Embryonic facial prominence (tissue), 1 donor: ENCODE results near the gene PLCD1.
"Not testable (repeated sequence)": the region's sequence is repeated elsewhere in the genome, so short reads cannot be mapped to it uniquely, and the experiment has no call there.

Experiments
- DNase-seq: peaks from one replicate; pipeline ENCODE4 v3.0.0-alpha.2; 2016; ENCODE audit errors: extremely low spot score

Gene PLCD1

GRCh38 chr3:38036906-38037305, 7.5 kb upstream of the PLCD1 start:
- DNase-seq = no peak

- DNase-seq = no peak
These were observed 6.8 kb upstream of the PLCD1 start for GRCh38 chr3:38036286-38036685.

- DNase-seq = not testable (repeated sequence)
These were observed 4.9 kb upstream of the PLCD1 start for GRCh38 chr3:38034335-38034734.

GRCh38 chr3:38033586-38033985, 4.1 kb upstream of the PLCD1 start:
- not testable (repeated sequence) for DNase-seq

GRCh38 chr3:38032328-38032865, 3.0 kb upstream of the PLCD1 start:
- no peak for DNase-seq

- DNase-seq = no peak
These were observed 1.9 kb upstream of the PLCD1 start for GRCh38 chr3:38031022-38031994.

- DNase-seq = no peak
These were observed 932 bp upstream of the PLCD1 start for GRCh38 chr3:38030126-38031021.

GRCh38 chr3:38028621-38029361, 651 bp downstream of the PLCD1 start:
- no peak for DNase-seq

GRCh38 chr3:38027466-38028465, 1.7 kb downstream of the PLCD1 start:
- no peak for DNase-seq

- no peak for DNase-seq
These were observed 2.6 kb downstream of the PLCD1 start for GRCh38 chr3:38026856-38027255.

- no peak for DNase-seq
These were observed 6.3 kb downstream of the PLCD1 start for GRCh38 chr3:38022896-38023709.

- no peak for DNase-seq
These were observed 7.1 kb downstream of the PLCD1 start for GRCh38 chr3:38022301-38022700.

GRCh38 chr3:38021196-38021595, 8.2 kb downstream of the PLCD1 start:
- no peak for DNase-seq

- DNase-seq = no peak
These were observed 9.1 kb downstream of the PLCD1 start for GRCh38 chr3:38020342-38020726.

- DNase-seq = no peak
These were observed 9.6 kb downstream of the PLCD1 start for GRCh38 chr3:38019658-38020341.

- no peak for DNase-seq
These were observed 10.9 kb downstream of the PLCD1 start for GRCh38 chr3:38018296-38019266.

GRCh38 chr3:38017445-38018295, 11.8 kb downstream of the PLCD1 start:
- no peak for DNase-seq
